IMR-90 (cell line): ENCODE measurements around the gene MACO1.

Experiments used
- POLR2A ChIP-seq: IDR thresholded peaks from 2 replicates; pipeline ENCODE4 v1.6.1; 2012; ENCODE audit warnings: mild to moderate bottlenecking, low read depth, low read length
- RFX5 ChIP-seq: IDR thresholded peaks from 2 replicates; pipeline ENCODE4 v1.8.0; 2012; ENCODE audit warnings: low read depth, mild to moderate bottlenecking, low read length, moderate library complexity
- SMC3 ChIP-seq: fragments of 150-350 bp; IDR thresholded peaks from 2 replicates; pipeline ENCODE4 v1.6.1; 2016; ENCODE audit warnings: low read depth, mild to moderate bottlenecking, antibody characterized with exemption, low read length, moderate library complexity
- TF ChIP-seq, protein P1 (sequence below): conservative IDR thresholded peaks from 2 replicates; pipeline ENCODE4 v1.5.1; 2012; ENCODE audit warnings: mild to moderate bottlenecking, low read depth, low read length, improper control_type of control experiment

DNA sequence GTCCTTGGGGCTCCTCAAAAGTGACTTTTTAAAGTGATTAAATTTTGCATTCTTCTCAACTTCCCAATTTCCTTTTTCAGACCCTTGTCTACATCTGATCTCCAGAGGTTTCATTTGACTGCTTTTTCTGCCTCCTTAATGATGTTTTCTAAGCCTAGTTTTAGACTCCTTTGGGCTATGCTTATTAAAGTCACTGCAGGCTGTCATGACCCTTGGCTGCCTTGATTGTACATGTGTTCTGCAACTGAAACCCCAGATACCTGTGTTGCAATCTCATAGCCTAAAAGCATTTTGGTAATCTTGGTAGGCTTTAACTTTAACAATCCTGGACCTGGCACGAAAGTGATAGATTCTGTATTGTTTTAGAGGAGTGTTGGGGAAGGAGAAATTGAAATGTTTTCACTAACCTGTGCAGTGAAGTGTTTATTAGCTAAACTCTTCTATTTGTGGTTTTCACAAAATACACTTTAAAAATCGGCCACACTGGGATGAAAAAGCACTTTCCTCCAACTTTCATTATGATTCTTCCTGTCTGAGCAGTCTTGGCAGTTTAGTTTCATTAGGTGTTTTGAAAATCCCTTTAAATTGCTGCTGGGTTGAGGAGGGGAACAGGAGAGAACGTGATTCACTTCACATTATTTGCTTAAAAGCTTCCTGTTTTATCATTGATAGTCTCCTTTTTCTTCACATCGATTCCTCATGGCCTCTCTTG is 4.9 kb downstream of the MACO1 start:
- no peak for TF ChIP-seq POLR2A
- TF ChIP-seq, protein P1, sequence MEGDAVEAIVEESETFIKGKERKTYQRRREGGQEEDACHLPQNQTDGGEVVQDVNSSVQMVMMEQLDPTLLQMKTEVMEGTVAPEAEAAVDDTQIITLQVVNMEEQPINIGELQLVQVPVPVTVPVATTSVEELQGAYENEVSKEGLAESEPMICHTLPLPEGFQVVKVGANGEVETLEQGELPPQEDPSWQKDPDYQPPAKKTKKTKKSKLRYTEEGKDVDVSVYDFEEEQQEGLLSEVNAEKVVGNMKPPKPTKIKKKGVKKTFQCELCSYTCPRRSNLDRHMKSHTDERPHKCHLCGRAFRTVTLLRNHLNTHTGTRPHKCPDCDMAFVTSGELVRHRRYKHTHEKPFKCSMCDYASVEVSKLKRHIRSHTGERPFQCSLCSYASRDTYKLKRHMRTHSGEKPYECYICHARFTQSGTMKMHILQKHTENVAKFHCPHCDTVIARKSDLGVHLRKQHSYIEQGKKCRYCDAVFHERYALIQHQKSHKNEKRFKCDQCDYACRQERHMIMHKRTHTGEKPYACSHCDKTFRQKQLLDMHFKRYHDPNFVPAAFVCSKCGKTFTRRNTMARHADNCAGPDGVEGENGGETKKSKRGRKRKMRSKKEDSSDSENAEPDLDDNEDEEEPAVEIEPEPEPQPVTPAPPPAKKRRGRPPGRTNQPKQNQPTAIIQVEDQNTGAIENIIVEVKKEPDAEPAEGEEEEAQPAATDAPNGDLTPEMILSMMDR, result no peak
- no peak for TF ChIP-seq SMC3
- TF ChIP-seq RFX5, result no peak
